Nucleus accumbens (tissue), 56 donors: ENCODE measurements around the gene DNM1.

Experiments
- DNase-seq, 56 donors: peaks; one replicate each; lab custom pipeline; 2025; lab: John Stamatoyannopoulos, UW

DNM1 gene

DNA sequence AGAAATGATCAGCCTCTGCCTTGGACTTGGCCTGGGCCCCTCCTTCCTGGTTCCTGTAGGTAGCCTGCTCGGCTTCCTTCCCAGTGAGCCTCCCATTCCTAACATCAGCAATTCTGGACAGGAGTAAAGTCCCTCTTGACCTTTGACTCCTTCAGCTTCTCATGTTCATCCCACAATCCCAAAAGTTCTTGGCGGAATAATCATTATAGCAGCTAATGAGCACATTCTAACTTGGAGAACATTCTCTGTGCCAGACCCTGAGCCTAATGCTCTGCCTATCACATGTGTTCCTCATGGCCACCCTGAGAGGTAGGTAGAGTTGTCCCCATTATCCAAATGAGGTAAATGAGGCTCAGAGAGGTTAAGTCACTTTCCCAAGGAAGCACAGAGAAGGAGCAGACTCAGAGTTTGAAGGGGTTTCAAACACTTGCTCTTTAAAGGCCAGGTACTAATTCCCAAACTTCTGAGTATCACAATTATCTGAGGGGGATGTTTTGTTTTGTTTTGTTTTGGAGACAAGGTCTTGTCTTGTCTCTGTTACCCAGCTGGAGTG is 94.1 kb downstream of the DNM1 start:
- DNase-seq = no peak

DNA sequence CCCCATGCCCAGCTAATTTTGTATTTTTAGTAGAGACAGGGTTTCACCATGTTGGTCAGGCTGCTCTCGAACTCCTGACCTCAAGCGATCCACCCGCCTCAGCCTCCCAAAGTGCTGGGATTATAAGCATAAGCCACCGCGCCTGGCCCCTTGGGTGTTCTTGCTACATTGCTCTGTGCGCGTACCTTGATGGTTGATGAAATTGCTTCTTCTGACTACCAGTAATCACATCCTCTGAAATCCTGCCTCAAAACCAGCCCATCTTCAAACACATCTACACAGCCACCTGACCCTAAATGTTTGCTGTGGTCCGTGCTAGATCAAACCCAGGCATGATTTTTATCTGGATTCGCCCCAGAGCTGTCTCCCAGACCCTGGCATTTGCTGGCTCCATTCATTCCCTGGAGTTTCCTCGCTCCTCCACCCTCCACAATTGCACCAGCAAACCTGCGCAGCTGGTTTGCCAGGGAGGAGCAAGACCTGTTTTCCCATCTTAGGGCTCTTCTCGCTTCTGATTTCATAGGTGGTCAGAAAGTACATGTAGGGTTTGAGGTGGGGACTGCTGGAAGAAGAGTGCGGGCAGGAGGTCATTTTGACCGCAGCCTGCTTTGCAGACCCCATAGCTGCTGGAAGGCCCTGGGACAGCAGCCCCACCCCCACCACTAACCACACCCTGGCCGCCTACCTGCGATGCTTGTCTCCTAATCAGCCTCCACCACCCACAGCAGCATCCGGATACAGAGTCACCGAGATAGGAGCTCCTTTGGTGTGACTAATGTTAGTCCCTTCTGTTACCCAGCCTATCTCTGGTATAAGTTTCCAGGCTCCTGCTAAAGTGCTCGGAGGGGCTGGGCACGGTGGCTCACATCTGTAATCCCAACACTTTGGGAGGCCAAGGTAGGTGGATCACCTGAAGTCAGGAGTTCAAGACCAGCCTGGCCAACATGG is 95.6 kb downstream of the DNM1 start:
- DNase-seq = no peak

DNA sequence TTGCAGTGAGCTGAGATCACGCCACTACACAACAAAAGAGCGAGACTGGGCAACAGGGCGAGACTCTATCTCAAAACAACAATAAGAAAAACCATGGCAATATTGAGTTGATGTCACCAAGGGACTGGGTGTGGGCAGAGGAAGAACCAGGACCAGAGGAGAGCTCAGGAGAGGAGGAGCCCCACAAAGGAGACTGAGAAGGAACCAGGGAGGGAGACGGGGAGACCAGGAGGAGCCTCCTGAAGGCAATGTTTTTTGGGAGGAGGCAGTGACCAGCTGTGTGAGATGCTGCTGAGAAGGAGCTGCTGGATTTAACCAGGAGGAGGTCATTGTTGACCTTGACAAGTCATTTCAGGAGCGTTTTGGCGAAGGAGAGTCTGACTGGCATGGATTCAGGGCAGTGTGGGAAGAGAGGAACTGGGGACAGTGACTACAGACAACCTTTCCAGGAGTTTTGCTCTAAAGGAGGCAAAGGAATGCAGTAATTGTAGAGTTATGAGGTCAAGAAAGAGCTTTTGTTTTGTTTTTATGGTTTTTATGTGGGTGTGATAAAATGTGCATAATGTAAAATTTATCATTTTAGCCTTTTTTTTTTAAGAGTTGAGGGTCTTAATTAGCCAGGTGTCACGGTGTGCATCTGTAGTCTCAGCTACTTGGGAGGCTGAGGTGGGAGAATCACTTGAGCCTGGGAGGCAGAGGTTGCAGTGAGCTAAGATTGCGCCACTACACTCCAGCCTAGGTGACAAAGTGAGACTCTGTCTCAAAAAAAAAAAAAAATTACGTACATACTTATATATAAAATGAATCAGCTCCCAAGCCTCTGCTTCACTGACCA is 101.2 kb downstream of the DNM1 start:
- DNase-seq = no peak
